ENCODE measurements around the gene KLK6.
"Not testable (repeated sequence)": the region's sequence is repeated elsewhere in the genome, so short reads cannot be mapped to it uniquely, and the experiment has no call there.

KLK6 gene

GRCh38 chr19:50984416-50984815 is 15.0 kb upstream of the KLK6 start:
- not testable (repeated sequence) for DNase-seq

DNA sequence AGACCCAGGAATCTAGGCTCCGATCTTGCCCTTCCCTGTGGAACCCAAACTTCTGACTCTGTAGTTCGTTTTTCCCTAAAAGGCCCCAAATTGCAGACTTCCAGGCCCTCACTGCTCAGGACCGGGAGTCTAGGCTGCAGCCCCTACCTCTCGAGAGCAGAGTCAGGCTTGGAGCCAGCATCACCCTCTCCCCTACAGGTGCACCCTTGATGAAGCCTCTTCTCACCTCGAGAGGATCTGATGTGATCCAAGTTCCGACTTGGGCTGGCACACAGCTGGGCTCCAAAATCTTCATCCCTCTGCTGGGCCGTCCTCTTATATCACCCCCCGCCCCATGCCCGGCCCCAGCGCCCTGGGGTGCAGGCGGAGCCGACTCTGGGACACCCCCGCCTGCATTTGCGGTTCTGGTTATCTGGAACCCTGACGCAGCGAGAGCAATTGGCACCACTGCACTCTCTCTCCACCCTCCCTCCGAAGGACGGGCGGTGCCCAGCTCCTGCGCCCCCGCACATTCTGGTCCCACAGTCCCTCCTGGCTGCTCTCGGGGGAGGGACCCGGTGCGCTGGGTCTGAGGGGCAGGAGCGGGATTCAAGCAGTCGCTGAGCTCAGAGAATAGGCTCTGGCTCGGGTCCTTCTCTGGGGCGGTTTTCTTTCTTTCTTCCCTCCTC is 14.4 kb upstream of the KLK6 start, which contains the start of gene KLK7:
KLK7 (minus strand) TSS at position 293 of the 668 bp plus-strand sequence. CDS start 1,518 bp downstream, outside the sequence.
- DNase-seq, result no peak

GRCh38 chr19:50982186-50982585 is 12.8 kb upstream of the KLK6 start:
- no peak for DNase-seq

GRCh38 chr19:50981587-50982146 is 12.3 kb upstream of the KLK6 start:
- DNase-seq, result no peak

GRCh38 chr19:50980208-50980607 is 10.8 kb upstream of the KLK6 start:
- DNase-seq, result no peak

GRCh38 chr19:50979758-50980157 is 10.4 kb upstream of the KLK6 start:
- no peak for DNase-seq

- no peak for DNase-seq
Observed at GRCh38 chr19:50978772-50979390, 9.5 kb upstream of the KLK6 start.

DNA sequence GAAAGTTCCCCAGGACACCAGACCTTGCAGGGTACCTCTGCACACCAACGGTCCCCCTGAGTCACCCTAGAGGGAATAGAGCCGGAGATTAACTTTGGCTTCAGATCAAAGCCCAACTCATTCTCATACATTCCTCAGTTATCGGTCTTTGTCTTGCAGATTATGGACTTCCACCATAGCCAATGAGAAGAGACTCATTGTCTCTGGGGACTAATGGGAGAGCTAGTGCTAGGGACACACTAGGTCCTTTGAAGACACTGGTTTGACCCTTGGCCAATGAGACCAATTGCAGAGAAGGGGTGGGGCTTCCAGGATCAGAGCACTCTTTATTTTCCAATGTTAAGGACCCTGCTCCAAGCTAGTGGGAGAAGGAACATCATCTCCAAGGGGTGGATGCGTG is 8.2 kb upstream of the KLK6 start:
- no peak for DNase-seq

- DNase-seq, result no peak
Observed at GRCh38 chr19:50975766-50976165, 6.4 kb upstream of the KLK6 start.

- no peak for DNase-seq
Observed at GRCh38 chr19:50974702-50975556, 5.5 kb upstream of the KLK6 start.

DNA sequence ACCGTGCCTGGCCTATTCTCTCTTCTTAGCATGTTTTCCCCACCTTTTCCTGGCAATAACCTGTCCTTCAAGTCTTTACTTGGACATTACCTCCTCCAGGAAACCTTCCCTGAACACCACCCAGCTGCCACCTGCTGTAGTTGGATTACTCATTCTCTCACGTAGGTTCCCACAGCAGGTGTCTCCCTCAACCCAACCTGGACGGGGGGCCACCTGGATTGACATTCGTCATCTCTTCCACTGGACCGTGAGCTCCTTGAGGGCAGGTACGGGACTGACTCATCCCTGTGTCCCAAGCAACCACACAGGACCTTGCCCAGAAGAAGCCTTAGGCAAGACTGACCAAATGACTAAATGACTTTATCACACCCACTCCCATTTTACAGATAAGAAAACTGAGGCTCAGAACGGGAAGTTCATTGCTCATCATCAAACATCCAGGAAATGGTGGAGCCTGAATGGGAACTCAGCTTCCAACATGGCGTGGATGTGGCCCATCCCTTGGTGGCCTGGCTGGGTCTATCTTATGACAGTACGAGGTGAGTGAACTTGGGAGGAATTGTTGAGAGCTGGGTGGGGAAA is 3.5 kb upstream of the KLK6 start:
- no peak for DNase-seq

- DNase-seq, result not testable (repeated sequence)
Observed at GRCh38 chr19:50969810-50970209, 419 bp upstream of the KLK6 start.

- no peak for DNase-seq
Observed at GRCh38 chr19:50968716-50969412, 527 bp downstream of the KLK6 start.

GRCh38 chr19:50967929-50968715 is 1.3 kb downstream of the KLK6 start:
- DNase-seq, result no peak

DNA sequence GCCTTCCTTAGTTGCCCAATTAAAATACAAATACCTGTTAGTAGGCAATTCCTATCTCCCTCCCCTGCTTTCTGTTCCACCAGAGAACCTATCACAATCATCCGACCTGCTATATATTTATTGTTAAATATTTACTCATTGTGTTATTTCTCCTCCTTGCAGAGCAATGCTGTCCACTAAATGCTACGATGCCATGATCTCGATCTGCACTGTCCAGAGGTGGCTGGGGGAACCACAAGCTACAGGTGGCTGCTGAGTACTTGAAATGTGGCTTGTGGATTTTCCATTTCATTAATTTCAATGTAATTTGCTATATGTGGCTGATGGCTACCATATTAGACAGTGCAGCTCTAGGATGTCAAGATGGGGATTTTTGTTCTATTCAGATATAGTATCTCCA is 5.1 kb downstream of the KLK6 start:
- DNase-seq, result no peak

DNA sequence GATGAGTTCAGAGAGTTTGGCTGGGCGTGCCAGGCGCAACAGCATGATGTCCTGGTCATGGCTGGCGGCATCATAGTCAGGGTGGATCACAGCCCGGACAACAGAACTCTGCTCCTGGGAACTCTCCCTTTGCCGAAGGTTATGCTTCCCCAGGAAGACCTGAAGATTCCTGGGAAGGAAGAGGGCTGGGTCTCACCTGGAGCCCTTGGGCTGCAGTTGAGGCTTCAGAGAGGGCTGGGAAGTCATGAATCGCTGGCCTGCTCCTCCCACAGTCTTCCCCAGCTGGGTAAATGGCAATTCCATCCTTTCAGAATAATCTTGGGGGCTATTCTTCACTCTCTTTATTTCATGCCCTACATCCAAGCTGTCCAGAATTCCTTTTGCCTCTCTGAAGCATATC is 6.0 kb downstream of the KLK6 start:
- no peak for DNase-seq

DNA sequence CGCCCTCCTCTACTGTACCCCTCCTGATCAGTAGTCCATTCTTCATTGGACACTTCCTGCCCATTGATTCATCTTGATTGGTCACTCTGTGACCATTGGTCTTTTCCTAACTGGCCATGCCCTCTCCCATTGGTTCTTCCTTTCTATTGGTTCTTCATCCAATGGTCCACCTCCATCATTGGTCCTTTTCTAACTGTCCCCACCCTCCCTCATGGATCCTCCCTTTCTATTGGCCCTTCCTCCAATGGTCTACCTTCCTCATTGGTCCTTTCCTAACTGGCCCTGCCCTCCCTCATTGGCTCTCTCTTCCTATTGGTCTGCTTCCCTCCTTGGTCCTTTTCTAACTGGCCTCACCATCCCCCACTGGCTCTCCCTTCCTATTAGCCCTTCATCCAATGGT is 7.1 kb downstream of the KLK6 start:
- no peak for DNase-seq

GRCh38 chr19:50959731-50960500 is 9.5 kb downstream of the KLK6 start:
- DNase-seq, result no peak

- no peak for DNase-seq
Observed at GRCh38 chr19:50957587-50957986, 11.8 kb downstream of the KLK6 start.

GRCh38 chr19:50952910-50953309 is 16.5 kb downstream of the KLK6 start, which contains the start of gene KLK5:
Gene KLK5 (minus strand): TSS chr19:50953038. CDS start chr19:50952657, 381 bp downstream.
- DNase-seq, result no peak

- no peak for DNase-seq
Observed at GRCh38 chr19:50949861-50950260, 19.5 kb downstream of the KLK6 start.

Data from NCI-H146 (cell line).